Measurements from ENCODE around the gene ERMP1.
"Not testable (repeated sequence)": the region's sequence is repeated elsewhere in the genome, so short reads cannot be mapped to it uniquely, and the experiment has no call there.

The ERMP1 gene

DNA sequence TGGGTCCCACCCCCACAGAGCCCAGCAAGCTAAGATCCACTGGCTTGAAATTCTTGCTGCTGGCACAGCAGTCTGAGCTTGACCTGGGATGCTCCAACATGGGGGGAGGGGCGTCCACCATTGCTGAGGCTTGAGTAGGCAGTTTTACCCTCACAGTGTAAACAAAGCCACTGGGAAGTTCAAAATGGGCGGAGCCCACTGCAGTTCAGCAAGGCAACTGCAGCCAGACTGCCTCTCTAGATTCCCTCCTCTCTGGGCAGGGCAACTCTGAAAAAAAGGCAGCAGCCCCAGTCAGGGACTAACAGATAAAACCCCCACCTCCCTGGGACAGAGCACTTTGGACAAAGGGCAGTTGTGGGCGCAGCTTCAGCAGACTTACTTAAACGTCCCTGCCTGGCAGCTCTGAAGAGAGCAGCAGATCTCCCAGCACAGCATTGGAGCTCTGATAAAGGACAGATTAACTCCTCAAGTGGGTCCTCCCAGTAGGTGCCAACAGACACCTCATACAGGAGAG is 53.2 kb downstream of the ERMP1 start:
- not testable (repeated sequence) for DNase-seq

DNA sequence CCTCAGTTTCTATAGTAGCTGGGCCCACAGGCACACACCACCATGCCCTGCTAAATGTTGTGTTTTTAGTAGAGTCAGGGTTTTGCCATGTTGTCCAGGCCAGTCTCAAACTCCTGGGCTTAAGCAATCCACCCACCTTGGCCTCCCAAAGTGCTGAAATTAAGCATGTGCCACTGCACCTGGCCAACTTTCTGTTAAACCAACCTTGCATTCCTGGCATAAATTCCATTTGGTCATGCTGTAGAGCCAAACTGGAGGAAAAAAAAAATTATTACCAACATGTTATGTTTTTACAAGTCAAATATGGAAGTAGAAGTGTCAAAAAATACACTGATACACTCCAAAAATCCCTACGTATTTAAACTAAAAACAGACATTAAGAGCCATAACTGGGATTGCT is 54.1 kb downstream of the ERMP1 start:
- DNase-seq: no peak

DNA sequence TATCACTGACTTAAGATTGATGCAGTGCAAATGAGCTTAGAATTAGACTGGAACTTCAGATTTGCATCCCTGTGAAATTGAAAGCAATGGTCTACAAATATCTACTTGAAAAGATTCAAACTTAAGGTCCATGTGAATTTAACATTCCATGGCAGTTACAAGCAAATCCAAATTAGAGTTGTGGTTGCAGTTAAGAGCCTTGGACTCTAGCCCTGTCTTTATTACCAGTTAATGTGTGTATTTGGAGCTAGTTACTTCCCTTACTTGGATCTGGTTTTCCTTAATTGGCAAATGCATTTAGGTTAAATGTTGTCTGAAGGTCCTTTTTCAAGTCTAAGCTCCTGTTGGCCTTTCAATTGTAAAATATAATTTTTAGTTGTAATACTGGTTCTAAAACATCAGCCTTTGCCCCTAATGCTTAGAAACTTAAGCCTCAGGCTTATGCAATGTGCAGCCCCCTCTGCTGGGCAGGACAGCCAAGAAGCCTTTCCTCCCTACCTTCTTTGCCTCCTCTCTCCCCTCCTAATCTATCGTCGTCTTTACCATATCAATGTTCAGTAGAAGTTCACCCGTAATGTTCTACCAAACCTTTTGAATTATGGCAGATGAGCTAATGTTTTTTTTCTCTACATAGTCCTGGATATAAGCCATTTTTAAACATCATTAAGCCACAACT is 59.5 kb downstream of the ERMP1 start:
- no peak for DNase-seq

DNA sequence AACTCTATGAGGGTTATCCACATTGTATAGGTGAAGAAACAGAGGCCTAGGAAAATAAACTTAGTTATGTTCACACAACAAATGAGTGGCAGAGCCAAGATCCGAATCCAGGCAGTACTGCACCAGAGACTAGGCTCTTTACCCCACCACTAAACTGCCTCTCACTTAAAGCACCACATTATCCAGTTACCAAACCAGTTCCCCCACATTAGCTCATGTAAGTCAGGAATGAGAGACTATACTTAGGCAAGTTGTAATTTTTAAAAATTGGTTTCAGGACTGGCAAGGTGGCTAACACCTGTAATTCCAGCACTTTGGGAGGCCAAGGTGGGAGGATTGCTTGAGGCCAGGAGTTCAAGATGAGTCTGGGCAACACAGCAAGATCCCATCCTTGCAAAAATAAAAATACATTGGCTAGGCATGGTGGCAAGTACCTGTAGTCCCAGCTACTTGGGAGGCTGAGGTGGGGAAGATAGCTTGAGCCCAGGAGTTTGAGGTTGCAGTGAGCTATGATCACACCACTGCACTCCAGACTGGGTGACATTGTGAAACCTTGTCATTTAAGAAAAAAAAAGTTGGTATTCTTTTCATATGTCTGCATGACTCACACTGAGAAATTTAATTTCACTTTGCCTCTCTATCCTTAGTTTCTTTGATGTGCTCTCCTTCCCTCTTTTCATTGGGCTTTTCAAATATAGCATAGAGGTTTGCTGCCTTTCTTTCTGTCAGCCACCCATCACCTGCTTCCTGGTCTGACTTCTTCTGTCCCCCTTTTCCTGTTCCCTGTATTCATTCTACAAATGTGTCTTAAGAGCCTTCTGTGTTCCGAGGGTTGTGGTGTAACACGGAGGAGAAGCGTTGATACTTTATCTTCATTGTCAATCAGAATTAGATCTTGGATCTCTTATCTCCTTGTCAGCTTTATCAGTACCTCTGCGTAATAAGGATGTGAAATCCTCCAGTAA is 64.7 kb downstream of the ERMP1 start:
- DNase-seq: peak; percentile 39 to 44

DNA sequence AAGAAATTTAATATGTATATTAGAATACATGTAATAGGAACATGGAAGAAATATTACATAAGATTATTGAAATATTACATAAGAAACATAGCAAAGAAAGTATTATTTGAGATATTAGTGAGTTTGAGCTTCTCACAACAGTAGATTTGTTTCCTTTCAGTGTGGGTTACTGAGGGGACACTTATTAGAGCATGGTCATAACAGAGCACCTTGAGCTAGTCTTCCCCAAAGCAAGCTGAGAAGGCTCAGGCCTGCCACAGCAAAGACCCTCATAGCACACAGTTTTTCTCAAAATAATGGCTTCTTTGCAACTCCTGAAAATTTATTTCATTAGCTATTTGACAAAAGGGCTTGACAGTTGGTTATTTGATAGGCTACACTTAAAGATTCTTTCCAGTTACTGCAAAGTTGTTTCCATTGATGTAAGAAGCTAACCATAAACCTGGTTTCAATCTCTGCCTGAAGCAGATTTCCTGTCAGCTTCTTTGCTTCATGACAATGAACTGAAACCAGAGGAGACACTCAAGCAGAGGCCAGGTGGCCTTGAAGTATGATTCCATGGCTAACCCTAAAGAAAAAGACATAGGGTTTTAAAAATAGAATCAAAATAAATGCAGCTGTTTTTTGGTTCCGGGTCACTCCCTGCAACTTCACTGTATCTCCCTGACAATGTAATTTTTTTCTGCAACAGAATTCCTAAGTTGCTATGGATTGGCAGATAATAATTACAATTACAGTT is 68.6 kb downstream of the ERMP1 start:
- DNase-seq: no peak

DNA sequence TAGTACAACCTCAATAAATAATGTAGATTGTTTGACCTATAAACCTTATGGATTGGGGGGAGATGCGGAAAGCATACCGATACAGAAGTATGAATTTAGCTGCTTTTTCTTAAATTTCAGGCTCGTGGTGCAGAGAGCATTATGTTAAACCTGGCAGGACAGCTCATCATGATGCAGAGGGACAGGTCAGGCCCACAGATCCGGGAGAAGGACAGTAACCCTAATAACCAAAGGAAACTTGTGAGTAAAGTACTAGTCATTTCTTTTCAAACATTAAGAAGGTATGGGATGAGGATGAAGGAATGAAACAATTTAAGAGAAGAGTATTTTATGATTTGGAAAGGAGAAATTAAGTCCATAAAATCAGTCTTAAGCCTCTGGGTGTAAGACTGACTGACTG is 70.5 kb downstream of the ERMP1 start:
- no peak for DNase-seq

DNA sequence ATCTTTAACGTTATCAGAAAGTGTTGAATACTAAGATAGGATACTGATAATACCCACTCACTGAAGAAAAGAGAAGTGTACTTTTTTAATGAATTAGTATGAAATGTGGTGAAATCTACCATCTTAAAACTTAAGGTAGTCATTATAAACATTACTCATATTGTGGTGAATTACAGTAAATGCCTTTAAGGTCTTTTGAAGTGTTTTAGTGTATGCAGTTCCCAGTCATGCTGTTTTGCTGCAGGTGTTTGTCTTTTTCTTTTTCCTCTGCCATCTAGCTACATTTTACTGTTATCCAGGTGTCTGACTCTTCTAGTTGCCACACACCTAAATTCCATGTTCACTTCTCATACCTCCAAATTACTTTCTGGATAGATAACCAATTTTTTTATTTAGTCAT is 72.6 kb downstream of the ERMP1 start:
- DNase-seq: no peak

DNA sequence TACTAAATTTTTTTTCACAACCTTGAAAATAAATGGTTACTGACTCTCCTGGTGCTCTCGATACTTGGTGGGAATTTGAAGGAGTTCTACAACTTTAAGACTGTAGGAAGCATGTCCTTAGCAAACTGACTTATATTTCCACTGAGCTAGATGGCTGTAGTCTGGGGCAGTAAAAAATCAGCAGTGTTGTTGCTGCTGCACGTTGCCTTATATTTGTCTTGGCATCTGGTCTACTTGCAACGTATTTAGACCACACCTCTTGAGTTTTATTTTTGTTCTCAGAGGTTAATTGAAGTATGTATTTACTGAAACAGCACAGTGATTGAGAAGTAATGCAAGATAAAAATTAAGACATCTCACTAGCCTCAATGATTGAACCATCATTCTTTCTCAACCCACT is 76.3 kb downstream of the ERMP1 start:
- DNase-seq: no peak

DNA sequence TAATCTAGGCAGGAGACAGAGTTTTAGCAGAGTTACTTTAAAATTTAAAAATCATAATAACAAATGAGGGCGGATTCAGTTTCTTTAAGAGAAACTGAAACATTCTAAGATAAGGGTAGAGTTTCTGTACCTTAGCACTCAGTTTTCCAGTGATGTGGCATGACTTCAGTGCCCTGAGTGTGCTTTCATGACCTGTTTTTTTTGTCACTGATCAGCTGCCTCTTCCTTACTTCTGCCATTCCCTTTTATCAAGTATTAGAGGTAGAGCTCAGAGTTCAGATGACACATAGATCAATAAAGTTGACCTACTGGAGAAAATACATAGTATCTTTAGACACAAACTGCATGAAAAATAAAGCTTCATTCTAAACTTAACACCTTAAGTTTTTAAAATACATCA is 82.3 kb downstream of the ERMP1 start:
- DNase-seq: no peak

DNA sequence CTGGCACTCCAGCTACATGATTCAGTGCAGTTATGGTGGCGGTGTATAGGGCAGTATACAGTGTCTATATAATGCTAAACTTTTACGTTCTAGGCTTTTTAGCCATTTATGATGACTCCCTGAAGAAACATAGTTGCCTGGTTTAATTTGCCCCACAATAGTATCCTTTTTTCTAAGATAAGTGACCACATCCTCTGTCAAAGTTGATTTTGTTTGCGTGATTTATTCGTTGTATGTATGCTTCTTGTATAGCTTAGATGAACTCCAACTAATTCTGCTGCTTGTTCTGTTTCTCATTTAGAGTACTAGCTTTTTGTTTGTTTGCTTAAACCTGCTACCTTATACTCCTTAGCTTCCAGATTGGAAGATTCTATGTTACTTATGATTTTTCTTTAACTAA is 83.6 kb downstream of the ERMP1 start:
- DNase-seq: no peak

DNA sequence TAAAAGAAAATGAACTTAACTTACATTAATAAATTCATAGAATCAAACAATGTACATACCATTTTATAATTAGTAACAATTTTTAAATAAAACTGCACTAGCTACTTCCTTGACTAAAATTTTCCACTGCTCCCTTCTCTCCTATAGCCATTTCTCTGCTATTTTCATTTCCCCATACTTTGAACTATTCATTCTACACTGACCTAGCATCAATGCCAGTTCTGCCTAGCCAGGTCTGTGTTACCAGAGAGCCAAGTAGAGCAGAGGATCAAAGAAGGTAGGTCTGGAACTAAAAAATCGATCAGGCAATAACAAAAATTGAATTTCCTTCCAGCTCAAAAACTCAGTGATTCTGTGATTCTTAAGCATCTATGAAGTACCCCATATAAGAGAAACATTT is 84.5 kb downstream of the ERMP1 start:
- DNase-seq: no peak

DNA sequence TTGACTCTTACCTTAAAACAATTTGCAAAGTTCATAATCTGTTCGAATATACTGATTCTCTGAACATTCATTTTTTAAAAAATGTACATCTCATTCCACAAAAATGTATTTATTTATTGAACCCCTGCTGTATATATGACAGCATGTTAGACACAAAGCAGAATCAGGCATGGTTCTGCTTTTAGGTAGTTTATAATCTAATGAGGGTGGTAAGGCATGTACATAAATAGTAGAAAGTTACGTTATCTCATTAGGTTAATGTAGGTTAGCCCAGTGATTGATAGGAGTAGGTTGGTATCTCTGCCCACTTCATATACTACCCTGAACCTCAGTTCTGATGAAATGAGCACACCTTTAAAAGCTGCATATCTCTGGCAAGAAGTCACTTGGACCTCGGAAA is 89.8 kb downstream of the ERMP1 start:
- no peak for DNase-seq

DNA sequence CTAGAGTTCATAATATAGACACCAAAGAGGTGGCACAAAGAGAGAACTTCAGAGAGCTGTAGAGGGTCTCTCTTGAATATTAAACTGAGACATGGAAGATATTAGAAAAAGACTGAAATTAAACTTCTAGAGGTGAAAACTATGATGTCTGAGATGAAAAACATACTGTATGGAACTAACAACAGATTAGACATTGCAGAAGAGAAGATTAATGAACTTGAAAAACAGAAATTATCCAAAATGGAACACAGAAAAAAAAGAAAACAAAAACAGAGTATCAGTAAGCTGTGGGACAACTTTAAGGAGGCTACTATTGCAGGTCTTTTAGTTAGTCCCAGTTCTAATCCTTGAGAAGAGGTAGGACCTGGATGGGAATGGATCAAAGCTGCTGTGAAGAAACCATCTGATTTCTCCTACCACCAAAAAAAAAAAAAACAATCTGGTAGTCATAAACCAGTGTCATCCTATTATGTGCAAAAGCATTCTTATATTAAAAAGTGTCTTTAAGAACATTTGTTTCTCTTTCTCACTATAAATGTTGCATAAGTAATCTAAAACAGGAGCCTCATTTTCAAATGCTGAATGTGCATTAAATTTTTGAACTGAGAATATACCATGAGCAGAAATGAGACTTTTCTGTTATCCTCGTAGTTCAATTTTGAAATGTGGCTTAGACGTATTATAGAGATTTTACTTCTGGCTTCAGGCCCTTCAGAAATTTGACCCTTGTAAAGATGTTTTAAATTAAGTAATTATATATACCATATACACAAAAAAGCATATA is 96.2 kb downstream of the ERMP1 start:
- DNase-seq: no peak

DNA sequence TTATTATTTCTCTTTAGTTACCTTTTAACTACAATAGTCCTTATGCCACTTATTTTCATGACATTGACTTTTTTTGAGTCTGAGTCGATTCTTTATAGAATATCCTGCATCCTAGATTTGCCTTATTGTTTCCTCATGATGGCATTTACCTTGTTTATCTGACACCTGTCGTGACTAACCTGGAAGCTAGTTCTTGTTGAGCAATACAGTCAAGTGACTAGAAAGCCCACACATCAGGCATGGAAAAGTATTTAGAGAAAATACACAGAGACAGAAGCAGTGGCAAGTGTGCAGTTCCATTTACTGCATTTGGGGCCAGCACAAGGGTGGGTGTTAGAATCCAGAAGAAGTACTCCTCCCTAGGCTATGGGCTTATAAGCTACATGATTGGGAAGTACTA is 97.8 kb downstream of the ERMP1 start:
- no peak for DNase-seq

Data from activated T-cell treated with anti-CD3 and anti-CD28 coated beads, Interleukin-2, amount 50 U/mL, for 48 hours (primary cell).